Prostate gland (tissue), 2 donors: ENCODE data around the gene DIPK1C.

Source experiments
- POLR2A ChIP-seq: fragments of 450-650 bp; IDR thresholded peaks from one replicate; pipeline ENCODE4 v1.6.1; 2016; ENCODE audit warnings: antibody characterized with exemption, mild to moderate bottlenecking
- POLR2AphosphoS5 ChIP-seq: sonication (generic); formaldehyde crosslinking; IDR thresholded peaks from one replicate; pipeline ENCODE4 v1.6.1; 2017; ENCODE audit warnings: antibody characterized with exemption
- TF ChIP-seq, protein P1 (sequence below), 4 experiments: fragments of 200-600 bp in 2 of 4; fragments of 450-650 bp in 2 of 4; sonication (generic) in 2 of 4; IDR thresholded peaks; 1 replicate in 3 of 4; 2 replicates in 1 of 4; pipeline ENCODE4 v1.5.1; 2016 to 2019; ENCODE audit warnings: antibody characterized with exemption in 4 of 4, mild to moderate bottlenecking in 2 of 4, moderate library complexity in 2 of 4

DNA sequence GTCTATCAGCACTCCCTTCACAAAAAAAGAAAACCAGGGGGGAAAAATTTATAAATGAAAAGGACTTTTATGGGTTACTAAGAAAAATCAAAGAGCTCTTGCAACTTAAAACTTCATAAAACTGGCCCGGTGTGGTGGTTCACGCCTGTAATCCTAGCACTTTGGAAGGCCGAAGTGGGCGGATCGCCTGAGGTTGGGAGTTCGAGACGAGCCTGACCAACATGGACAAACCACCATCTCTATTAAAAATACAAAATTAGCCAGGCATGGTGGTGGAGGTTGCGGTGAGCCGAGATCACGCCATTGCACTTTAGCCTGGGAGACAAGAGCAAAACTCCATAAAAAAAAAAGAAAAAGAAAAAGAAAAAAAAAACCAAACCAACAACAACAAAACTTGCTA is 1.7 kb downstream of the DIPK1C start:
- TF ChIP-seq, protein P1, sequence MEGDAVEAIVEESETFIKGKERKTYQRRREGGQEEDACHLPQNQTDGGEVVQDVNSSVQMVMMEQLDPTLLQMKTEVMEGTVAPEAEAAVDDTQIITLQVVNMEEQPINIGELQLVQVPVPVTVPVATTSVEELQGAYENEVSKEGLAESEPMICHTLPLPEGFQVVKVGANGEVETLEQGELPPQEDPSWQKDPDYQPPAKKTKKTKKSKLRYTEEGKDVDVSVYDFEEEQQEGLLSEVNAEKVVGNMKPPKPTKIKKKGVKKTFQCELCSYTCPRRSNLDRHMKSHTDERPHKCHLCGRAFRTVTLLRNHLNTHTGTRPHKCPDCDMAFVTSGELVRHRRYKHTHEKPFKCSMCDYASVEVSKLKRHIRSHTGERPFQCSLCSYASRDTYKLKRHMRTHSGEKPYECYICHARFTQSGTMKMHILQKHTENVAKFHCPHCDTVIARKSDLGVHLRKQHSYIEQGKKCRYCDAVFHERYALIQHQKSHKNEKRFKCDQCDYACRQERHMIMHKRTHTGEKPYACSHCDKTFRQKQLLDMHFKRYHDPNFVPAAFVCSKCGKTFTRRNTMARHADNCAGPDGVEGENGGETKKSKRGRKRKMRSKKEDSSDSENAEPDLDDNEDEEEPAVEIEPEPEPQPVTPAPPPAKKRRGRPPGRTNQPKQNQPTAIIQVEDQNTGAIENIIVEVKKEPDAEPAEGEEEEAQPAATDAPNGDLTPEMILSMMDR (IDR thresholded peaks at IDR 0.05) = no peak
- TF ChIP-seq POLR2A (no peak), POLR2AphosphoS5 (no peak)
